H1 (cell line): ENCODE measurements around the gene TCF7L2.

Source experiments
- ATF3 ChIP-seq: IDR thresholded peaks from 2 replicates; pipeline ENCODE4 v1.6.1; 2011; ENCODE audit warnings: low read depth, mild to moderate bottlenecking, low read length; ENCODE audit not compliant: insufficient read depth
- BRCA1 ChIP-seq: IDR thresholded peaks from 2 replicates; pipeline ENCODE4 v1.6.1; 2012; ENCODE audit warnings: low read depth, low read length, improper control_type of control experiment
- CREB1 ChIP-seq: IDR thresholded peaks from 2 replicates; pipeline ENCODE4 v1.6.1; 2012; ENCODE audit warnings: inconsistent platforms
- CTCF ChIP-seq, 3 experiments: IDR thresholded peaks; 1 replicate in 2 of 3; 2 replicates in 1 of 3; pipeline versions ENCODE4 v1.5.1 to v1.6.1; 2011; ENCODE audit warnings: low read length in 3 of 3, mild to moderate bottlenecking in 3 of 3, inconsistent platforms in 2 of 3, low read depth in 1 of 3, moderate library complexity in 1 of 3; ENCODE audit not compliant: insufficient read depth in 1 of 3; ENCODE audit errors: control extremely low read depth in 1 of 3
- EGR1 ChIP-seq: IDR thresholded peaks from 2 replicates; pipeline ENCODE4 v1.6.1; 2011; ENCODE audit warnings: low read depth, low read length, borderline replicate concordance
- EP300 ChIP-seq, 2 experiments: IDR thresholded peaks; 1 replicate in 1 of 2; 2 replicates in 1 of 2; pipeline ENCODE4 v1.6.1; 2011 to 2012; ENCODE audit warnings: low read depth in 2 of 2, low read length in 2 of 2, mild to moderate bottlenecking in 2 of 2, borderline replicate concordance in 1 of 2, inconsistent platforms in 1 of 2, moderate library complexity in 1 of 2
- JUN ChIP-seq: IDR thresholded peaks from 2 replicates; pipeline ENCODE4 v1.6.1; 2011; ENCODE audit warnings: low read depth, mild to moderate bottlenecking, improper control_type of control experiment, low read length
- KDM1A ChIP-seq: fragments of 200-600, 300-600 bp; sonication (generic); IDR thresholded peaks from 2 replicates; pipeline ENCODE4 v1.7.1; 2016; ENCODE audit warnings: mild to moderate bottlenecking, low read length, borderline replicate concordance
- POLR2A ChIP-seq, 2 experiments: IDR thresholded peaks; 1 replicate in 1 of 2; 2 replicates in 1 of 2; pipeline ENCODE4 v1.6.1; 2011; ENCODE audit warnings: low read depth in 2 of 2, low read length in 2 of 2, mild to moderate bottlenecking in 2 of 2; ENCODE audit errors: control extremely low read depth in 1 of 2
- SP2 ChIP-seq: IDR thresholded peaks from 2 replicates; pipeline ENCODE4 v1.6.1; 2012; ENCODE audit warnings: mild to moderate bottlenecking, low read length, inconsistent platforms
- USF2 ChIP-seq: IDR thresholded peaks from 2 replicates; pipeline ENCODE4 v1.6.1; 2011; ENCODE audit warnings: low read length, improper control_type of control experiment
- TF ChIP-seq, protein P1 (sequence below): fragments of 300-600 bp; sonication (generic); IDR thresholded peaks from 2 replicates; pipeline ENCODE4 v1.7.1; 2012; ENCODE audit warnings: low read length, moderate library complexity, mild to moderate bottlenecking, inconsistent platforms; ENCODE audit not compliant: insufficient replicate concordance

GRCh38 chr10:112962343-112962742, 12.3 kb downstream of the TCF7L2 start:
- TF ChIP-seq, protein P1, sequence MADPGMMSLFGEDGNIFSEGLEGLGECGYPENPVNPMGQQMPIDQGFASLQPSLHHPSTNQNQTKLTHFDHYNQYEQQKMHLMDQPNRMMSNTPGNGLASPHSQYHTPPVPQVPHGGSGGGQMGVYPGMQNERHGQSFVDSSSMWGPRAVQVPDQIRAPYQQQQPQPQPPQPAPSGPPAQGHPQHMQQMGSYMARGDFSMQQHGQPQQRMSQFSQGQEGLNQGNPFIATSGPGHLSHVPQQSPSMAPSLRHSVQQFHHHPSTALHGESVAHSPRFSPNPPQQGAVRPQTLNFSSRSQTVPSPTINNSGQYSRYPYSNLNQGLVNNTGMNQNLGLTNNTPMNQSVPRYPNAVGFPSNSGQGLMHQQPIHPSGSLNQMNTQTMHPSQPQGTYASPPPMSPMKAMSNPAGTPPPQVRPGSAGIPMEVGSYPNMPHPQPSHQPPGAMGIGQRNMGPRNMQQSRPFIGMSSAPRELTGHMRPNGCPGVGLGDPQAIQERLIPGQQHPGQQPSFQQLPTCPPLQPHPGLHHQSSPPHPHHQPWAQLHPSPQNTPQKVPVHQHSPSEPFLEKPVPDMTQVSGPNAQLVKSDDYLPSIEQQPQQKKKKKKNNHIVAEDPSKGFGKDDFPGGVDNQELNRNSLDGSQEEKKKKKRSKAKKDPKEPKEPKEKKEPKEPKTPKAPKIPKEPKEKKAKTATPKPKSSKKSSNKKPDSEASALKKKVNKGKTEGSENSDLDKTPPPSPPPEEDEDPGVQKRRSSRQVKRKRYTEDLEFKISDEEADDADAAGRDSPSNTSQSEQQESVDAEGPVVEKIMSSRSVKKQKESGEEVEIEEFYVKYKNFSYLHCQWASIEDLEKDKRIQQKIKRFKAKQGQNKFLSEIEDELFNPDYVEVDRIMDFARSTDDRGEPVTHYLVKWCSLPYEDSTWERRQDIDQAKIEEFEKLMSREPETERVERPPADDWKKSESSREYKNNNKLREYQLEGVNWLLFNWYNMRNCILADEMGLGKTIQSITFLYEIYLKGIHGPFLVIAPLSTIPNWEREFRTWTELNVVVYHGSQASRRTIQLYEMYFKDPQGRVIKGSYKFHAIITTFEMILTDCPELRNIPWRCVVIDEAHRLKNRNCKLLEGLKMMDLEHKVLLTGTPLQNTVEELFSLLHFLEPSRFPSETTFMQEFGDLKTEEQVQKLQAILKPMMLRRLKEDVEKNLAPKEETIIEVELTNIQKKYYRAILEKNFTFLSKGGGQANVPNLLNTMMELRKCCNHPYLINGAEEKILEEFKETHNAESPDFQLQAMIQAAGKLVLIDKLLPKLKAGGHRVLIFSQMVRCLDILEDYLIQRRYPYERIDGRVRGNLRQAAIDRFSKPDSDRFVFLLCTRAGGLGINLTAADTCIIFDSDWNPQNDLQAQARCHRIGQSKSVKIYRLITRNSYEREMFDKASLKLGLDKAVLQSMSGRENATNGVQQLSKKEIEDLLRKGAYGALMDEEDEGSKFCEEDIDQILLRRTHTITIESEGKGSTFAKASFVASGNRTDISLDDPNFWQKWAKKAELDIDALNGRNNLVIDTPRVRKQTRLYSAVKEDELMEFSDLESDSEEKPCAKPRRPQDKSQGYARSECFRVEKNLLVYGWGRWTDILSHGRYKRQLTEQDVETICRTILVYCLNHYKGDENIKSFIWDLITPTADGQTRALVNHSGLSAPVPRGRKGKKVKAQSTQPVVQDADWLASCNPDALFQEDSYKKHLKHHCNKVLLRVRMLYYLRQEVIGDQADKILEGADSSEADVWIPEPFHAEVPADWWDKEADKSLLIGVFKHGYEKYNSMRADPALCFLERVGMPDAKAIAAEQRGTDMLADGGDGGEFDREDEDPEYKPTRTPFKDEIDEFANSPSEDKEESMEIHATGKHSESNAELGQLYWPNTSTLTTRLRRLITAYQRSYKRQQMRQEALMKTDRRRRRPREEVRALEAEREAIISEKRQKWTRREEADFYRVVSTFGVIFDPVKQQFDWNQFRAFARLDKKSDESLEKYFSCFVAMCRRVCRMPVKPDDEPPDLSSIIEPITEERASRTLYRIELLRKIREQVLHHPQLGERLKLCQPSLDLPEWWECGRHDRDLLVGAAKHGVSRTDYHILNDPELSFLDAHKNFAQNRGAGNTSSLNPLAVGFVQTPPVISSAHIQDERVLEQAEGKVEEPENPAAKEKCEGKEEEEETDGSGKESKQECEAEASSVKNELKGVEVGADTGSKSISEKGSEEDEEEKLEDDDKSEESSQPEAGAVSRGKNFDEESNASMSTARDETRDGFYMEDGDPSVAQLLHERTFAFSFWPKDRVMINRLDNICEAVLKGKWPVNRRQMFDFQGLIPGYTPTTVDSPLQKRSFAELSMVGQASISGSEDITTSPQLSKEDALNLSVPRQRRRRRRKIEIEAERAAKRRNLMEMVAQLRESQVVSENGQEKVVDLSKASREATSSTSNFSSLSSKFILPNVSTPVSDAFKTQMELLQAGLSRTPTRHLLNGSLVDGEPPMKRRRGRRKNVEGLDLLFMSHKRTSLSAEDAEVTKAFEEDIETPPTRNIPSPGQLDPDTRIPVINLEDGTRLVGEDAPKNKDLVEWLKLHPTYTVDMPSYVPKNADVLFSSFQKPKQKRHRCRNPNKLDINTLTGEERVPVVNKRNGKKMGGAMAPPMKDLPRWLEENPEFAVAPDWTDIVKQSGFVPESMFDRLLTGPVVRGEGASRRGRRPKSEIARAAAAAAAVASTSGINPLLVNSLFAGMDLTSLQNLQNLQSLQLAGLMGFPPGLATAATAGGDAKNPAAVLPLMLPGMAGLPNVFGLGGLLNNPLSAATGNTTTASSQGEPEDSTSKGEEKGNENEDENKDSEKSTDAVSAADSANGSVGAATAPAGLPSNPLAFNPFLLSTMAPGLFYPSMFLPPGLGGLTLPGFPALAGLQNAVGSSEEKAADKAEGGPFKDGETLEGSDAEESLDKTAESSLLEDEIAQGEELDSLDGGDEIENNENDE: no peak
- no peak for TF ChIP-seq CTCF (IDR thresholded peaks at IDR 0.05; ENCODE audit: control extremely low read depth in 1 of 3, insufficient read depth in 1 of 3, low read depth in 1 of 3, low read length in 3 of 3)
- no peak for TF ChIP-seq EGR1
- TF ChIP-seq EP300 (IDR thresholded peaks at IDR 0.05; ENCODE audit: borderline replicate concordance in 1 of 2, low read depth in 2 of 2, low read length in 2 of 2): no peak
- no peak for TF ChIP-seq KDM1A
- no peak for TF ChIP-seq JUN
- TF ChIP-seq USF2: no peak
- TF ChIP-seq BRCA1: no peak
- TF ChIP-seq CREB1: no peak
- TF ChIP-seq POLR2A (IDR thresholded peaks at IDR 0.05; ENCODE audit: control extremely low read depth in 1 of 2, low read depth in 2 of 2, low read length in 2 of 2): no peak
- no peak for TF ChIP-seq SP2
- no peak for TF ChIP-seq ATF3
